Neural cell (in vitro differentiated cells): ENCODE measurements around the gene DGKD. TPM values are rescaled to one million over a fixed set of nuclear protein-coding genes. Genes with fewer than 3 reads are reported as not detected.

Experiments used
- H2AFZ ChIP-seq: fragments of 200-600, 300-800 bp; sonication (generic), shearing (Covaris generic); 2 replicates; pipeline ENCODE4 v1.6.0; 2014; ENCODE audit warnings: low read depth, mild to moderate bottlenecking, antibody characterized with exemption, low read length, moderate library complexity
- H3F3A ChIP-seq: fragments of 200-600 bp; shearing (Covaris generic); 2 replicates; pipeline ENCODE4 v1.6.1; 2016; ENCODE audit warnings: mild to moderate bottlenecking, moderate library complexity, mixed read lengths, antibody characterized with exemption, low read length; ENCODE audit not compliant: insufficient read depth, poor library complexity, severe bottlenecking
- H3K27ac ChIP-seq: fragments of 200-600, 300-800 bp; sonication (generic), shearing (Covaris generic); 2 replicates; pipeline ENCODE4 v1.5.1; 2014; ENCODE audit warnings: mild to moderate bottlenecking, low read length, moderate library complexity
- H3K27me3 ChIP-seq: fragments of 300-800, 200-600 bp; sonication (generic), shearing (Covaris generic); 2 replicates; pipeline ENCODE4 v1.6.0; 2014; ENCODE audit warnings: mild to moderate bottlenecking, low read depth, low read length, moderate library complexity; ENCODE audit not compliant: insufficient read depth
- H3K36me3 ChIP-seq: fragments of 300-800, 200-600 bp; sonication (generic), shearing (Covaris generic); 2 replicates; pipeline ENCODE4 v1.5.1; 2014; ENCODE audit warnings: mild to moderate bottlenecking, antibody characterized with exemption, low read length, moderate library complexity; ENCODE audit not compliant: insufficient read depth
- H3K4me2 ChIP-seq: fragments of 300-800, 200-600 bp; sonication (generic), shearing (Covaris generic); 2 replicates; pipeline ENCODE4 v1.6.0; 2014; ENCODE audit warnings: mild to moderate bottlenecking, low read length
- H3K4me3 ChIP-seq: fragments of 300-800, 200-600 bp; sonication (generic), shearing (Covaris generic); 2 replicates; pipeline ENCODE4 v1.5.1; 2014; ENCODE audit warnings: mild to moderate bottlenecking, low read length, moderate library complexity
- H3K79me2 ChIP-seq: fragments of 200-600 bp; shearing (Covaris generic); replicated peaks from 2 replicates; pipeline ENCODE4 v1.6.0; 2014; ENCODE audit warnings: mild to moderate bottlenecking, low read length, moderate library complexity; ENCODE audit not compliant: insufficient read depth
- H3K9ac ChIP-seq: fragments of 300-800, 200-600 bp; sonication (generic), shearing (Covaris generic); 2 replicates; pipeline ENCODE4 v1.6.1; 2016; ENCODE audit warnings: mild to moderate bottlenecking, low read length, mixed read lengths
- H3K9me2 ChIP-seq: fragments of 200-600 bp; shearing (Covaris generic); 2 replicates; pipeline ENCODE4 v1.6.1; 2016; ENCODE audit warnings: mild to moderate bottlenecking, low read length, mixed read lengths; ENCODE audit not compliant: insufficient read depth
- H3K9me3 ChIP-seq: fragments of 200-600, 300-800 bp; sonication (generic), shearing (Covaris generic); 2 replicates; pipeline ENCODE4 v1.6.1; 2016; ENCODE audit warnings: mild to moderate bottlenecking, mixed run types, low read length, moderate library complexity, mixed read lengths
- H4K20me1 ChIP-seq: fragments of 200-600 bp; shearing (Covaris generic); 2 replicates; pipeline ENCODE4 v1.6.1; 2016; ENCODE audit warnings: mild to moderate bottlenecking, mixed run types; ENCODE audit not compliant: insufficient read depth
- CTCF ChIP-seq: fragments of 450-650 bp; IDR thresholded peaks from 2 replicates; pipeline ENCODE4 v1.5.1; 2014; ENCODE audit warnings: antibody characterized with exemption, mild to moderate bottlenecking, moderate library complexity; ENCODE audit not compliant: poor library complexity, severe bottlenecking
- EP300 ChIP-seq: fragments of 450-650 bp; conservative IDR thresholded peaks from 2 replicates; pipeline ENCODE4 v1.6.1; 2014; ENCODE audit warnings: antibody characterized with exemption, mild to moderate bottlenecking, moderate library complexity; ENCODE audit not compliant: poor library complexity, severe bottlenecking
- EZH2 ChIP-seq: fragments of 200-600, 300-800 bp; shearing (Covaris generic), sonication (generic); IDR thresholded peaks from 2 replicates; pipeline ENCODE4 v1.6.1; 2014; ENCODE audit warnings: antibody characterized with exemption, low read length, borderline replicate concordance, mild to moderate bottlenecking; ENCODE audit not compliant: insufficient read depth, poor library complexity, severe bottlenecking
- MXI1 ChIP-seq: fragments of 450-650 bp; conservative IDR thresholded peaks from 2 replicates; pipeline ENCODE4 v1.6.1; 2014; ENCODE audit warnings: antibody characterized with exemption, mild to moderate bottlenecking; ENCODE audit not compliant: poor library complexity, severe bottlenecking
- POLR2AphosphoS5 ChIP-seq: IDR thresholded peaks from 2 replicates; pipeline ENCODE4 v1.6.1; 2012
- RAD21 ChIP-seq: fragments of 450-650 bp; conservative IDR thresholded peaks from 2 replicates; pipeline ENCODE4 v1.6.1; 2014; ENCODE audit warnings: antibody characterized with exemption, mild to moderate bottlenecking, moderate library complexity
- SMC3 ChIP-seq: fragments of 450-650 bp; conservative IDR thresholded peaks from 2 replicates; pipeline ENCODE4 v1.6.1; 2014; ENCODE audit warnings: antibody characterized with exemption, mild to moderate bottlenecking, moderate library complexity; ENCODE audit not compliant: poor library complexity
- TAF1 ChIP-seq: IDR thresholded peaks from 2 replicates; pipeline ENCODE4 v1.6.1; 2012; ENCODE audit warnings: low read depth
- polyA plus RNA-seq: library from polyadenylated mRNA; depleted of rRNA; stranded (reverse); fragments of >200 nt; gene quantifications from 2 replicates; pipeline ENCODE4 v1.2.3, GENCODE V29; 2014
- TF ChIP-seq, protein P1 (sequence below): IDR thresholded peaks from 2 replicates; pipeline ENCODE4 v1.6.1; 2012; ENCODE audit warnings: borderline replicate concordance

The DGKD gene
- polyA plus RNA-seq, 1 donor from 2014 or later, result 36.4 TPM

GRCh38 chr2:233359823-233360222, 5.5 kb downstream of the DGKD start:
- H3K9ac ChIP-seq, result no peak overlapping the region
- H3K4me2 ChIP-seq, result no peak overlapping the region
- no peak overlapping the region for H3K4me3 ChIP-seq
- H3K9me2 ChIP-seq, result no peaks in the 10 kb centered on the region
- no peaks in the 10 kb centered on the region for H3K36me3 ChIP-seq
- H3F3A ChIP-seq, result no peaks in the 10 kb centered on the region
- H3K27me3 ChIP-seq, result peaks cover 3% of the 10 kb centered on the region
- no peak overlapping the region for H3K27ac ChIP-seq
- no peak overlapping the region for H2AFZ ChIP-seq
- H3K9me3 ChIP-seq, result no peaks in the 10 kb centered on the region
- H3K79me2 ChIP-seq, result peaks cover 16% of the 10 kb centered on the region
- TF ChIP-seq, protein P1, sequence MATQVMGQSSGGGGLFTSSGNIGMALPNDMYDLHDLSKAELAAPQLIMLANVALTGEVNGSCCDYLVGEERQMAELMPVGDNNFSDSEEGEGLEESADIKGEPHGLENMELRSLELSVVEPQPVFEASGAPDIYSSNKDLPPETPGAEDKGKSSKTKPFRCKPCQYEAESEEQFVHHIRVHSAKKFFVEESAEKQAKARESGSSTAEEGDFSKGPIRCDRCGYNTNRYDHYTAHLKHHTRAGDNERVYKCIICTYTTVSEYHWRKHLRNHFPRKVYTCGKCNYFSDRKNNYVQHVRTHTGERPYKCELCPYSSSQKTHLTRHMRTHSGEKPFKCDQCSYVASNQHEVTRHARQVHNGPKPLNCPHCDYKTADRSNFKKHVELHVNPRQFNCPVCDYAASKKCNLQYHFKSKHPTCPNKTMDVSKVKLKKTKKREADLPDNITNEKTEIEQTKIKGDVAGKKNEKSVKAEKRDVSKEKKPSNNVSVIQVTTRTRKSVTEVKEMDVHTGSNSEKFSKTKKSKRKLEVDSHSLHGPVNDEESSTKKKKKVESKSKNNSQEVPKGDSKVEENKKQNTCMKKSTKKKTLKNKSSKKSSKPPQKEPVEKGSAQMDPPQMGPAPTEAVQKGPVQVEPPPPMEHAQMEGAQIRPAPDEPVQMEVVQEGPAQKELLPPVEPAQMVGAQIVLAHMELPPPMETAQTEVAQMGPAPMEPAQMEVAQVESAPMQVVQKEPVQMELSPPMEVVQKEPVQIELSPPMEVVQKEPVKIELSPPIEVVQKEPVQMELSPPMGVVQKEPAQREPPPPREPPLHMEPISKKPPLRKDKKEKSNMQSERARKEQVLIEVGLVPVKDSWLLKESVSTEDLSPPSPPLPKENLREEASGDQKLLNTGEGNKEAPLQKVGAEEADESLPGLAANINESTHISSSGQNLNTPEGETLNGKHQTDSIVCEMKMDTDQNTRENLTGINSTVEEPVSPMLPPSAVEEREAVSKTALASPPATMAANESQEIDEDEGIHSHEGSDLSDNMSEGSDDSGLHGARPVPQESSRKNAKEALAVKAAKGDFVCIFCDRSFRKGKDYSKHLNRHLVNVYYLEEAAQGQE, result no peak
- no peak for TF ChIP-seq POLR2AphosphoS5
- TF ChIP-seq RAD21, result no peak
- no peak for TF ChIP-seq MXI1
- no peak for TF ChIP-seq CTCF
- no peak for TF ChIP-seq EP300
- no peaks in the 10 kb centered on the region for H4K20me1 ChIP-seq

- Histone ChIP-seq H3K79me2 (peaks cover 8% of the 10 kb centered on the region), H3K27me3 (no peaks in the 10 kb centered on the region), H3K9ac (no peak overlapping the region), H3K9me2 (no peaks in the 10 kb centered on the region), H3K9me3 (no peaks in the 10 kb centered on the region), H3F3A (no peaks in the 10 kb centered on the region), H4K20me1 (no peaks in the 10 kb centered on the region), H2AFZ (no peak overlapping the region), H3K27ac (no peak overlapping the region), H3K4me3 (no peak overlapping the region), H3K4me2 (no peak overlapping the region), H3K36me3 (no peaks in the 10 kb centered on the region)
- TF ChIP-seq TAF1 (no peak), CTCF (no peak), EP300 (no peak), MXI1 (no peak), SMC3 (no peak), RAD21 (no peak), POLR2AphosphoS5 (no peak), EZH2 (no peak)
- TF ChIP-seq, protein P1, result no peak
Observed at GRCh38 chr2:233360771-233361176, 6.5 kb downstream of the DGKD start.
